GM23338 (cell line): Measurements from ENCODE around the gene AGTR1.

ENCODE experiments used
- CTCF ChIP-seq, 2 experiments: fragments of 200-600 bp in 1 of 2; sonication (generic) in 1 of 2; conservative IDR thresholded peaks; 2 replicates each; pipeline versions ENCODE4 v1.5.1 to v1.6.1; 2016 to 2017; ENCODE audit warnings: antibody characterized with exemption in 2 of 2, low read depth in 2 of 2, mild to moderate bottlenecking in 2 of 2, moderate library complexity in 1 of 2
- ZNF331 ChIP-seq: fragments of 250-450 bp; sonication (Bioruptor Pico); IDR thresholded peaks from 2 replicates; pipeline ENCODE4 v1.5.0; 2020; ENCODE audit warnings: low read depth, mild to moderate bottlenecking, moderate library complexity

GRCh38 chr3:148772361-148772760 lies 74.7 kb downstream of the AGTR1 start:
- TF ChIP-seq ZNF331, result no peak
- no peak for TF ChIP-seq CTCF (conservative IDR thresholded peaks at IDR 0.05; ENCODE audit: low read depth in 2 of 2)
